ENCODE results near the gene H3-3A.

DNA sequence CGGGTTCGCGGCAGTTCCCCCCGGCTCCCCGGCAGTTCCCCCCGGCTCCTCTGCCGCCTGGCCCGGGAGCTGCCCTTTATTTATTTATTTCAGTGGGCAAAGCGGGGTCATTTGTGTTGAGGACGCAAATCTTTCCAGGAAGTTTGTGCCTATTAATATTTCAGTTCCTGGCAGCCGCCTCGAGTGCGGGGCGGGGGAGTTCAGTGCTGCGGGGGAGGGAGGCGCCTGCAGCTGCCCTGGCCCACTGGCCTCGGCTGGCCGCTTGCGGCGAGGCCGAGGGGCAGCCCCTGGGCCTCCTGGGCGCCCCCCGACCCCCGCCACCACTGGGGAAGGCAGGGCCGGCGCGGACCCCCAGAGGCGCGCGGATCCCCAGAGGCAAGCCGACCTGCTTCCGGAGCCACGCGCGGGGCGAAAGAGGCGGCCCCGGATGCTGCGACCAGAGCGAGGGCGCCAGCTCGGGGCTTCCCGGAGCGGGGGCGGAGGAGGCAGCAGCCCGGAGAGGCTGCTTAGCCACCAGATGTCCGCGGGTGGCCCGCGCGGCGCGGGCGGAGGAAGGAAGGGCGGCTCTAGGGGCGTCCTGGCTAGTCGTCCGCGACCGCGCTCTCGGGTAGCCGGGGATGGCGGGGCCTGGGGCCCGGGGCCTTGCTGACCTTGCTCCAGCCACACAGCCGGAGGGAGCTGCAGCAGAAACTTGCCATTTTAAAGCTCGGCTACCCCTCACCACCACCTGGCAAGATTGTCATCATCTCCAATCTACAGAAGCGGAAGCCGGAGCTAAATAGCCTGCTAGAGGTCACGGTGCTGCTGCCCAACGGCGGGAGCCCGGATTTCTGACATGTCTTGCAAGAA is 48.0 kb downstream of the H3-3A start:
- TF ChIP-seq POLR2A (IDR thresholded peaks at IDR 0.05; ENCODE audit: extremely low read depth, insufficient read length) (peak; percentile 58), MAX (IDR thresholded peaks at IDR 0.05; ENCODE audit: low read depth, low read length) (peak; percentile 53; the same call in 1 of the 2 replicates)
